Mononuclear cell (primary cell): Measurements from ENCODE around the gene ACTRT3. TPM values are rescaled to one million over a fixed set of nuclear protein-coding genes. Genes with fewer than 3 reads are reported as not detected.
"Not testable (repeated sequence)": the region's sequence is repeated elsewhere in the genome, so short reads cannot be mapped to it uniquely, and the experiment has no call there.

Experiments
- H3K27me3 ChIP-seq: 2 replicates; pipeline ENCODE4 v1.6.0; 2011; ENCODE audit warnings: low read length, control low read depth; ENCODE audit not compliant: insufficient read depth
- H3K4me1 ChIP-seq: 2 replicates; pipeline ENCODE4 v1.5.1; 2011; ENCODE audit warnings: mild to moderate bottlenecking, low read length, control low read depth; ENCODE audit not compliant: insufficient read depth
- H3K4me3 ChIP-seq: 2 replicates; pipeline ENCODE4 v1.5.1; 2011; ENCODE audit warnings: mild to moderate bottlenecking, low read length, moderate library complexity
- H3K9me3 ChIP-seq: 2 replicates; pipeline ENCODE4 v1.5.1; 2011; ENCODE audit warnings: low read depth, mild to moderate bottlenecking, control low read depth, low read length
- total RNA-seq: library from RNA; depleted of rRNA; stranded (reverse); fragments of >200 nt; gene quantifications from one replicate; pipeline ENCODE4 v1.2.3, GENCODE V29; 2012

The ACTRT3 gene
- total RNA-seq, 1 donor, result not detected

GRCh38 chr3:169755488-169755887, 13.9 kb downstream of the ACTRT3 start:
- H3K27me3 ChIP-seq, result peaks cover 9% of the 10 kb centered on the region
- H3K4me1 ChIP-seq, result no peaks in the 10 kb centered on the region
- no peaks in the 10 kb centered on the region for H3K9me3 ChIP-seq
- no peak overlapping the region for H3K4me3 ChIP-seq

- no peaks in the 10 kb centered on the region for H3K4me1 ChIP-seq
- no peak overlapping the region for H3K4me3 ChIP-seq
- H3K9me3 ChIP-seq, result no peaks in the 10 kb centered on the region
- H3K27me3 ChIP-seq, result peaks cover 9% of the 10 kb centered on the region
These were observed 14.7 kb downstream of the ACTRT3 start for GRCh38 chr3:169754711-169755110.

- Histone ChIP-seq H3K4me3 (no peak overlapping the region), H3K4me1 (no peaks in the 10 kb centered on the region), H3K27me3 (peaks cover 15% of the 10 kb centered on the region), H3K9me3 (no peaks in the 10 kb centered on the region)
These were observed 17.5 kb downstream of the ACTRT3 start for GRCh38 chr3:169751875-169752274.

DNA sequence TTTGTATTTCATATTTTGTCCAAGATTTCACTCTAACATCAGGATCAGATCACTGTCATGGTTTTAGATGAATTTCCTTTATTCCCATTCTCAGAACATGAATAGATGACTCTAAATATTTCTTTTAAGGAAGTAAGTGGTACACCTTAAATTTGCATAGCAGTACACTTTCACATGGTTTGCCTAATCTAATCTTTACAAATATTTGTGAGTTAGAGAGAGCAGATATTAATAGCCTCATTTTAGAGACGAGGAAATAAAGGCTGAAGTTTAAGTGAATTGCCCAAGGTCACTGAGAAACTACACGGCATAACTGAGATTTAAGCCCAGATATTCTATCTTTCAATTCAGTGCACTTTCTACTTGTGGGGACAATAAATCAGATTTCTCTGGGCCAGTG, 18.7 kb downstream of the ACTRT3 start:
- Histone ChIP-seq H3K4me1 (no peaks in the 10 kb centered on the region), H3K4me3 (no peak overlapping the region), H3K27me3 (peaks cover 15% of the 10 kb centered on the region), H3K9me3 (no peaks in the 10 kb centered on the region)

GRCh38 chr3:169748670-169749069, 20.7 kb downstream of the ACTRT3 start:
- Histone ChIP-seq H3K4me3 (no peak overlapping the region), H3K27me3 (peaks cover 6% of the 10 kb centered on the region), H3K4me1 (no peaks in the 10 kb centered on the region), H3K9me3 (no peaks in the 10 kb centered on the region)

DNA sequence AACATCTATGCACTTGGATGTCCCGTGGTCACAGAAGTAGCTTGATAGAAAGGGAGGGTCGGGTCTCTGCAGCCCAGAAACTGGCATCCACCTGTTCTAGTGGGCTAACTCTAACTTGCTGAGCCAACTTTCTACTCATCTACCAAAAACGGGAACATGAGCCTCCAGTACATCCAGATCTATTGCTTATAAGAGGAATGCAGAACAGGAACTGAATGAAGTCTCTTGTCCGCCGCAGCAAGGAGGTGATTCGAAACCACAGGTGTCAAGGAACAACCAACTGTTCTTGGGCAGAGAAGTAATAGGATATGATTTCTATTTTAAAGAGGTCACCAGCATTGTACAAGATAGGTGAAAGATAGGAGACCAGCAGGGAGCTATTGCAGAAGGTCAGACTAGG, 22.4 kb downstream of the ACTRT3 start:
- H3K27me3 ChIP-seq, result peaks cover 6% of the 10 kb centered on the region
- no peak overlapping the region for H3K4me3 ChIP-seq
- H3K9me3 ChIP-seq, result no peaks in the 10 kb centered on the region
- H3K4me1 ChIP-seq, result no peaks in the 10 kb centered on the region

- Histone ChIP-seq H3K27me3 (peaks cover 6% of the 10 kb centered on the region), H3K4me1 (no peaks in the 10 kb centered on the region), H3K4me3 (no peak overlapping the region), H3K9me3 (no peaks in the 10 kb centered on the region)
These were observed 24.9 kb downstream of the ACTRT3 start for GRCh38 chr3:169744366-169745054.

DNA sequence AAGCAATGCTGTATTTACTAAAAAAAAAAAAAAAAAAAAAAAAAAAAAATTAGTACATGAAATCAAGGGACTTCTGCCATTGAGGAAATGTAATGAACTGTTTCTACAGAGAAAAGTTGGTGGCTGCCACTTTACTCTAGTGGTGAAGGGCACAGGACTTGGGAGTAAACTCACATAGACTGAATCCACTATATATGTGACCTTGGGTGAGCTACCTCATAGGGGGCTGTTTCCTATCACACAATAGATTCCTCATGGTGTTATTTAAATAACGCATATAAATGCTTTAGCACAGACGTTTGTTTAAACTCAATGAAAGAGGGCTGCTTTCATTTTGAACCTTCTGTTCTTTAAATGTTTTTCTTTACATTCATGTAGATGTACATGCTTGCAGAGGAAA, 30.3 kb downstream of the ACTRT3 start:
- H3K9me3 ChIP-seq, result no peaks in the 10 kb centered on the region
- H3K4me1 ChIP-seq, result no peaks in the 10 kb centered on the region
- no peak overlapping the region for H3K4me3 ChIP-seq
- H3K27me3 ChIP-seq, result no peaks in the 10 kb centered on the region

DNA sequence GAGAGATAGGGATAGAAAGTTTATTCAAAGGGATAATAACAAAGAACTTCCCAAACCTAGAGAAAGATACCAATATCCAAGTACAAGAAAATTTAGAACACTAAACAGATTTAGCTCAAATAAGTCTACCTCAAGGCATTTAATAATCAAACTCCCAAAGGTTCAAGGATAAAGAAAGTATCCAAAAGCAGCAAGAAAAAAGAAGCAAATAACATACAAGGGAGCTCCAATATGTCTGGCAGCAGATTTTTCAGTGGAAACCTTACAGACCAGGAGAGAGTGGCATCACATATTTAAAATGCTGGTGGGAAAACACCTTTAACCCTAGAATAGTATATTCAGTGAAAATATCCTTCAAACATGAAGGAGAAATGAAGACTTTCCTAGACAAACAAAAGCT, 37.5 kb downstream of the ACTRT3 start:
- Histone ChIP-seq H3K9me3 (peaks cover 21% of the 10 kb centered on the region), H3K27me3 (peaks cover 24% of the 10 kb centered on the region)
- H3K4me3 ChIP-seq, H3K4me1 ChIP-seq: not testable (repeated sequence)

- H3K27me3 ChIP-seq, result peaks cover 4% of the 10 kb centered on the region
These were observed 46.6 kb downstream of the ACTRT3 start for GRCh38 chr3:169722724-169723123.

GRCh38 chr3:169718415-169718814, 50.9 kb downstream of the ACTRT3 start:
- not testable (repeated sequence) for H3K27me3 ChIP-seq, H3K4me3 ChIP-seq, H3K9me3 ChIP-seq, H3K4me1 ChIP-seq

More at GRCh38 chr3:169722724-169723123, 46.6 kb downstream of the ACTRT3 start:
- no peaks in the 10 kb centered on the region for H3K4me1 ChIP-seq
- no peak overlapping the region for H3K4me3 ChIP-seq
- peaks cover 5% of the 10 kb centered on the region for H3K9me3 ChIP-seq

Other genes starting within 250 kb of the ACTRT3 start
- under 0.01 TPM for gene MECOM, start 105.8 kb downstream of the ACTRT3 start, total RNA-seq
- 382 TPM for gene TERC, start 4.5 kb downstream of the ACTRT3 start, total RNA-seq
- gene MYNN, start 3.8 kb upstream of the ACTRT3 start, total RNA-seq, result 36.6 TPM
- gene LRRIQ4, start 43.3 kb upstream of the ACTRT3 start, total RNA-seq, result not detected
- 0.73 TPM for gene LRRC34, start 43.3 kb upstream of the ACTRT3 start, total RNA-seq
- gene LRRC31, start 100.4 kb upstream of the ACTRT3 start, total RNA-seq, result not detected
- not detected for gene SAMD7, start 142.0 kb upstream of the ACTRT3 start, total RNA-seq
- gene SEC62, start 197.2 kb upstream of the ACTRT3 start, total RNA-seq, result 63.8 TPM